K562 (cell line): ENCODE results near the gene MEF2D. TPM values are rescaled to one million over a fixed set of nuclear protein-coding genes. Genes with fewer than 3 reads are reported as not detected.

Experiments used
- ATAC-seq: fragments of 200-7000 bp; cut with Tn5 transposase; 3 replicates; pipeline ENCODE4 v1.9.1; 2020; ENCODE audit warnings: moderate library complexity
- BruUV-seq: library from RNA; stranded (reverse); fragments of 400-500 nt; replicated peaks from 2 replicates; lab custom pipeline; 2021; lab: Mats Ljungman, UMichigan
- CTCF ChIA-PET: fragments of 300-600 bp; formaldehyde crosslinking; extraction: SDS; loops from one replicate; lab custom pipeline; 2021; ENCODE audit warnings: low intra/inter-chr PET ratio; lab: Yijun Ruan, JAX
- POLR2A ChIA-PET: fragments of 300-600, 350-650 bp; sonication (Branson Sonifier 250); formaldehyde crosslinking; extraction: SDS; loops from one replicate; lab custom pipeline; 2021; ENCODE audit warnings: antibody characterized with exemption, inconsistent platforms; lab: Yijun Ruan, JAX
- DNase-seq, 4 experiments: peaks; one replicate each; pipeline versions ENCODE4 v3.0.0 to v3.0.0-alpha.2; 2011 to 2018; ENCODE audit warnings: low spot score in 3 of 4, mixed read lengths in 3 of 4; ENCODE audit errors: extremely low read depth in 1 of 4
- FAIRE-seq: peaks from 2 replicates; lab custom pipeline; 2011; peaks lifted over from hg19 to GRCh38; lab: Jason Lieb, UNC
- H2AFZ ChIP-seq: 2 replicates; pipeline ENCODE4 v1.6.0; 2011; ENCODE audit warnings: low read depth, low read length, control low read depth, inconsistent platforms
- H3K27ac ChIP-seq: fragments of 200-600 bp; 3 replicates; pipeline ENCODE4 v1.8.0; 2011; ENCODE audit warnings: low read depth, mild to moderate bottlenecking, control low read depth, inconsistent platforms, low read length, moderate library complexity, mixed read lengths; ENCODE audit errors: extremely low read depth
- H3K27me3 ChIP-seq, 2 experiments: fragments of 300-600 bp in 1 of 2; 2 replicates in 1 of 2; 3 replicates in 1 of 2; pipeline versions ENCODE4 v1.6.0 to v1.8.0; 2011; ENCODE audit warnings: inconsistent platforms in 2 of 2, low read length in 2 of 2, mild to moderate bottlenecking in 1 of 2, mixed read lengths in 1 of 2, moderate library complexity in 1 of 2; ENCODE audit not compliant: control insufficient read depth in 2 of 2, insufficient read depth in 2 of 2
- H3K36me3 ChIP-seq: fragments of 300-600 bp; 3 replicates; pipeline ENCODE4 v1.8.0; 2011; ENCODE audit warnings: mild to moderate bottlenecking, low read length, inconsistent platforms; ENCODE audit not compliant: control insufficient read depth, insufficient read depth
- H3K4me1 ChIP-seq, 2 experiments: fragments of 200-600 bp in 1 of 2; replicated peaks in 1 of 2; 2 replicates in 1 of 2; 3 replicates in 1 of 2; pipeline versions ENCODE4 v1.5.1 to v1.8.0; 2011; ENCODE audit warnings: inconsistent platforms in 2 of 2, low read length in 2 of 2, mild to moderate bottlenecking in 1 of 2, mixed read lengths in 1 of 2, moderate library complexity in 1 of 2; ENCODE audit not compliant: control insufficient read depth in 2 of 2, insufficient read depth in 2 of 2
- H3K4me2 ChIP-seq: 2 replicates; pipeline ENCODE4 v1.6.1; 2011; ENCODE audit warnings: low read length, control low read depth, inconsistent platforms, mixed read lengths; ENCODE audit not compliant: insufficient read depth
- H3K4me3 ChIP-seq: fragments of 200-600 bp; sonication (generic), shearing (Covaris generic); 2 replicates; pipeline ENCODE4 v1.5.1; 2016; ENCODE audit warnings: control low read depth, inconsistent platforms
- H3K79me2 ChIP-seq: fragments of 200-600 bp; 3 replicates; pipeline ENCODE4 v1.8.0; 2011; ENCODE audit warnings: low read length, inconsistent platforms; ENCODE audit not compliant: control insufficient read depth, insufficient read depth
- H3K9ac ChIP-seq, 2 experiments: 2 replicates each; pipeline versions ENCODE4 v1.6.0 to v1.6.1; 2011; ENCODE audit warnings: low read depth in 2 of 2, low read length in 2 of 2, control low read depth in 1 of 2, inconsistent platforms in 1 of 2, mild to moderate bottlenecking in 1 of 2, mixed read lengths in 1 of 2; ENCODE audit not compliant: insufficient read depth in 1 of 2
- H3K9me1 ChIP-seq: one replicate; pipeline ENCODE4 v1.6.0; 2011; ENCODE audit warnings: inconsistent platforms, mild to moderate bottlenecking, low read length, moderate library complexity; ENCODE audit not compliant: control insufficient read depth, insufficient read depth
- H3K9me3 ChIP-seq: replicated peaks from 2 replicates; pipeline ENCODE4 v1.5.1; 2011; ENCODE audit warnings: low read depth, low read length, inconsistent platforms; ENCODE audit not compliant: control insufficient read depth, insufficient read depth
- H4K20me1 ChIP-seq: replicated peaks from 2 replicates; pipeline ENCODE4 v1.6.1; 2011; ENCODE audit warnings: low read length, inconsistent platforms, mixed read lengths; ENCODE audit not compliant: control insufficient read depth, insufficient read depth
- BRD9 ChIP-seq: fragments of 450-650 bp; IDR thresholded peaks from 2 replicates; pipeline ENCODE4 v1.6.1; 2018; ENCODE audit warnings: low read depth; ENCODE audit not compliant: partially characterized antibody
- CCAR2 ChIP-seq: fragments of 200-400 bp; formaldehyde crosslinking; IDR thresholded peaks from 2 replicates; pipeline ENCODE4 v1.6.1; 2017; ENCODE audit warnings: mild to moderate bottlenecking, low read depth, low read length
- DIDO1 ChIP-seq: fragments of 450-650 bp; IDR thresholded peaks from 2 replicates; pipeline ENCODE4 v1.6.1; 2016; ENCODE audit warnings: low read depth, missing biosample characterization, missing genetic modification characterization
- GABPB2 ChIP-seq: fragments of 250-450 bp; sonication (Bioruptor Pico); conservative IDR thresholded peaks from 2 replicates; pipeline ENCODE4 v1.5.1; 2021; ENCODE audit warnings: mild to moderate bottlenecking
- HDAC3 ChIP-seq: fragments of 450-650 bp; IDR thresholded peaks from 2 replicates; pipeline ENCODE4 v1.6.1; 2018; ENCODE audit warnings: borderline replicate concordance, mild to moderate bottlenecking, moderate library complexity; ENCODE audit not compliant: partially characterized antibody
- HMG20B ChIP-seq: fragments of 250-450 bp; sonication (Bioruptor Pico); IDR thresholded peaks from 2 replicates; pipeline ENCODE4 v1.5.0; 2021; ENCODE audit warnings: mild to moderate bottlenecking
- LARP7 ChIP-seq: fragments of 450-650 bp; IDR thresholded peaks from 2 replicates; pipeline ENCODE4 v1.6.1; 2016
- PHF21A ChIP-seq: fragments of 450-650 bp; IDR thresholded peaks from 2 replicates; pipeline ENCODE4 v1.6.1; 2017; ENCODE audit warnings: low read depth, borderline replicate concordance
- TEAD1 ChIP-seq, 2 experiments: fragments of 450-650 bp in 1 of 2; sonication (generic) in 1 of 2; formaldehyde crosslinking; IDR thresholded peaks; 2 replicates each; pipeline versions ENCODE4 v1.4.0 to v1.8.0; 2020 to 2022; ENCODE audit warnings: mild to moderate bottlenecking in 2 of 2, missing genetic modification reagents in 1 of 2
- ZNF3 ChIP-seq: fragments of 250-450 bp; sonication (Bioruptor Pico); IDR thresholded peaks from 2 replicates; pipeline ENCODE4 v1.5.0; 2021; ENCODE audit warnings: mild to moderate bottlenecking, moderate library complexity
- ZNF561 ChIP-seq: fragments of 450-650 bp; formaldehyde crosslinking; conservative IDR thresholded peaks from 2 replicates; pipeline ENCODE4 v1.4.0; 2020; ENCODE audit warnings: mild to moderate bottlenecking, moderate library complexity
- ZSCAN29 ChIP-seq: fragments of 450-650 bp; IDR thresholded peaks from 2 replicates; pipeline ENCODE4 v1.6.1; 2017
- WGBS: fragments of 100-300 bp; shearing (Covaris generic); methylation state at CpG from one replicate; pipeline ENCODE4 v1.1.6; 2016; ENCODE audit warnings: low coverage, mixed read lengths; ENCODE audit not compliant: insufficient coverage; ENCODE audit errors: missing lambda C conversion rate; 5-methylcytosine and 5-hydroxymethylcytosine counted together
- in situ Hi-C: fragments of 300-500 bp; cut with MboI; formaldehyde crosslinking; loops from 4 replicates; pipeline ENCODE4 v1.15.0; 2018; ENCODE audit warnings: inconsistent platforms, mixed read lengths
- intact Hi-C: fragments of 100-400 bp; cut with micrococcal nuclease; formaldehyde crosslinking; loops from 2 replicates; pipeline ENCODE4 v1.14.2; 2022
- polyA plus RNA-seq, 8 experiments: library from polyadenylated mRNA; depleted of rRNA in 4 of 8; stranded (reverse) in 5 of 8; unstranded in 3 of 8; fragments of >200 nt; fragmentation: Nextera tagmentation in 2 of 8; fragmentation: Illumina TruSeq in 1 of 8; extraction: Ambion mirVana in 2 of 8; extraction: Trizol in 1 of 8; gene quantifications; 2 replicates each; pipeline versions ENCODE4 v1.2.1 to v1.2.3, GENCODE V29; 2011 to 2014; ENCODE audit warnings: inconsistent platforms in 1 of 8, missing spikeins in 1 of 8
- total RNA-seq, 7 experiments: library from RNA; depleted of rRNA in 6 of 7; stranded (reverse); fragments of >200 nt in 6 of 7; fragmentation: Illumina TruSeq in 2 of 7; extraction: Trizol in 2 of 7; gene quantifications; 2 replicates each; pipeline versions ENCODE4 v1.2.1 to v1.2.3, GENCODE V29; 2011 to 2021; ENCODE audit warnings: low replicate concordance in 1 of 7
- TF ChIP-seq, protein P1 (sequence below): sonication (generic); formaldehyde crosslinking; IDR thresholded peaks from 2 replicates; pipeline ENCODE4 v1.8.0; 2022; ENCODE audit warnings: missing genetic modification reagents, mild to moderate bottlenecking, borderline replicate concordance
- TF ChIP-seq, protein P2 (sequence below): fragments of 450-650 bp; formaldehyde crosslinking; IDR thresholded peaks from 2 replicates; pipeline ENCODE4 v1.4.0; 2022; ENCODE audit warnings: missing genetic modification characterization

Gene MEF2D
- total and polyA plus RNA-seq, 9 of the 15 experiments (the other 6 are each of a cell fraction or from before 2014, with no cell fraction given) = 0.10 to 19.5 (median 2.6) TPM

DNA sequence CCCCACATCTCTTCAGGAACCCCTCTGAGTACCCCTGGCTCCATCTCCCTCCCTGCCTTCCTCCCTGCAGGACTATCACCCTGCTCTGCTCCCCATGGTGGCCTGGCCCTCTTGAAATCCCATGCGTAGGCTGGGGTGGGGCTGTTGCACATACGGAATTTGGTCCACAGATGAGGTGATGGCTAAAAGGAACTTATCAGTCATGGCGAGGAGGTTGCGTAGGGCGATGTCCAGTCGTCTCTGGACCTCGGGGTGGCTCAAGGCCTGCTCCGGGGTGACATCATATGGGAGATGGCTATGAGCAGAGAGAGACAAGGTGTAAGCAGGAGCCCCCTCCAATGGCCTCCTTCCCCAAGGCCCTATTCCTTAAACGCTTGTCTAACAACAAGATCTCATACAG, 36.5 kb upstream of the MEF2D start:
- FAIRE-seq (no peak), ATAC-seq (no peak), DNase-seq (no peak)
- Histone ChIP-seq H3K79me2 (no peaks in the 10 kb centered on the region), H3K4me3 (no peak overlapping the region), H4K20me1 (no peaks in the 10 kb centered on the region; the same call in 1 of the 2 replicates), H3K27me3 (no peaks in the 10 kb centered on the region), H2AFZ (no peak overlapping the region), H3K9me1 (no peaks in the 10 kb centered on the region), H3K4me1 (0 out of 5 replicates have a peak, but pooled peaks cover 0 to 3% of the 10 kb centered on the region in 2 experiments), H3K9me3 (no peaks in the 10 kb centered on the region; the same call in 1 of the 2 replicates), H3K9ac (no peak overlapping the region), H3K36me3 (peaks cover 69% of the 10 kb centered on the region), H3K27ac (no peak overlapping the region), H3K4me2 (no peak overlapping the region)
- TF ChIP-seq ZNF561 (CRISPR knock-in tag) = no peak
- no peak for TF ChIP-seq ZNF3 (CRISPR knock-in tag)
- TF ChIP-seq PHF21A = no peak
- TF ChIP-seq, protein P1, sequence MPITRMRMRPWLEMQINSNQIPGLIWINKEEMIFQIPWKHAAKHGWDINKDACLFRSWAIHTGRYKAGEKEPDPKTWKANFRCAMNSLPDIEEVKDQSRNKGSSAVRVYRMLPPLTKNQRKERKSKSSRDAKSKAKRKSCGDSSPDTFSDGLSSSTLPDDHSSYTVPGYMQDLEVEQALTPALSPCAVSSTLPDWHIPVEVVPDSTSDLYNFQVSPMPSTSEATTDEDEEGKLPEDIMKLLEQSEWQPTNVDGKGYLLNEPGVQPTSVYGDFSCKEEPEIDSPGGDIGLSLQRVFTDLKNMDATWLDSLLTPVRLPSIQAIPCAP (CRISPR knock-in tag) = no peak
- TF ChIP-seq HMG20B = no peak
- no peak for TF ChIP-seq GABPB2 (CRISPR knock-in tag)
- no peak for TF ChIP-seq DIDO1 (tag)
- no peak for TF ChIP-seq ZSCAN29
- TF ChIP-seq, protein P2, sequence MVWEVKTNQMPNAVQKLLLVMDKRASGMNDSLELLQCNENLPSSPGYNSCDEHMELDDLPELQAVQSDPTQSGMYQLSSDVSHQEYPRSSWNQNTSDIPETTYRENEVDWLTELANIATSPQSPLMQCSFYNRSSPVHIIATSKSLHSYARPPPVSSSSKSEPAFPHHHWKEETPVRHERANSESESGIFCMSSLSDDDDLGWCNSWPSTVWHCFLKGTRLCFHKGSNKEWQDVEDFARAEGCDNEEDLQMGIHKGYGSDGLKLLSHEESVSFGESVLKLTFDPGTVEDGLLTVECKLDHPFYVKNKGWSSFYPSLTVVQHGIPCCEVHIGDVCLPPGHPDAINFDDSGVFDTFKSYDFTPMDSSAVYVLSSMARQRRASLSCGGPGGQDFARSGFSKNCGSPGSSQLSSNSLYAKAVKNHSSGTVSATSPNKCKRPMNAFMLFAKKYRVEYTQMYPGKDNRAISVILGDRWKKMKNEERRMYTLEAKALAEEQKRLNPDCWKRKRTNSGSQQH (CRISPR knock-in tag) = no peak
- no peak for TF ChIP-seq CCAR2
- TF ChIP-seq BRD9 = no peak
- no peak for TF ChIP-seq TEAD1 (CRISPR knock-in tag; IDR thresholded peaks at IDR 0.05)
- TF ChIP-seq LARP7 = no peak
- TF ChIP-seq HDAC3 = no peak
- ChIA-PET CTCF (no interaction called here), POLR2A (interaction anchor here (0.7 to 1.9 kb wide), 2 partner anchors 9 kb away, joined by 3 to 7 read pairs; no protein-coding TSS in a partner anchor)
- in situ Hi-C loops = no loop called here
- no TSS peak for BruUV-seq
- intact Hi-C loops = no loop called here
- WGBS = 79% methylated on average over 9 of the region's 9 CpGs
